HG02588 (cell line): ENCODE measurements around the gene DYNLL2.
A peak's percentile ranks its signal among the peaks of the same experiment; 100 is the strongest.
"Not testable (repeated sequence)": the region's sequence is repeated elsewhere in the genome, so short reads cannot be mapped to it uniquely, and the experiment has no call there.

ENCODE experiments used
- ATAC-seq: cut with Tn5 transposase; IDR thresholded peaks from one replicate; pipeline ENCODE4 v1.9.1; 2021; ENCODE audit warnings: mild to moderate bottlenecking, moderate library complexity; ENCODE audit not compliant: unreplicated experiment

Gene DYNLL2

DNA sequence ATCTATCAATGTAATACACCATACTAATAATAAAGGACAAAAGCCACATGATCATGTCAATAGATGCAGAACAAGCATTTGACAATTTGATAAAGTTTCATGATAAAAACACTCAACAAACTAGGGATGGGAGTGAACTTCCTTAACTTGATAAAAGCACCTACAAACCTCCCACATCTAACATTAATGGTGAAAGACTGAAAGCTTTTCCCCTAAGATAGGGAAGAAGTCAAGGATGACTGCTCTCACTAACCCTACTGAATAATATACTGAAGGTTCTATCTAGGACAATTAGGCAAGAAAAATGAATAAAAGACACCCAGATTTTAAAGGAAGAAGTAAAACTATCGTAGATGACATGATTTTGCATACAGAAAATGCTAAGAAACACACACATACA is 10.4 kb upstream of the DYNLL2 start:
- no peak for ATAC-seq

- ATAC-seq: not testable (repeated sequence)
These were observed 10.0 kb upstream of the DYNLL2 start for GRCh38 chr17:58073266-58073665.

DNA sequence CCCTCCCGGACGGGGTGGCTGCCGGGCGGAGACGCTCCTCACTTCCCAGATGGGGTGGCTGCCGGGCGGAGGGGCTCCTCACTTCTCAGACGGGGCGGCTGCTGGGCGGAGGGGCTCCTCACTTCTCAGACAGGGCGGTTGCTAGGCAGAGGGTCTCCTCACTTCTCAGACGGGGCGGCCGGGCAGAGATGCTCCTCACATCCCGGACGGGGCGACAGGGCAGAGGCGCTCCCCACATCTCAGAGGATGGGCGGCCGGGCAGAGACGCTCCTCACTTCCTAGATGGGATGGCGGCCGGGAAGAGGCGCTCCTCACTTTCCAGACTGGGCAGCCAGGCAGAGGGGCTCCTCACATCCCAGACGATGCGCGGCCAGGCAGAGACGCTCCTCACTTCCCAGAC is 8.8 kb upstream of the DYNLL2 start:
- ATAC-seq: not testable (repeated sequence)

GRCh38 chr17:58079300-58080033 is 3.8 kb upstream of the DYNLL2 start:
- no peak for ATAC-seq

DNA sequence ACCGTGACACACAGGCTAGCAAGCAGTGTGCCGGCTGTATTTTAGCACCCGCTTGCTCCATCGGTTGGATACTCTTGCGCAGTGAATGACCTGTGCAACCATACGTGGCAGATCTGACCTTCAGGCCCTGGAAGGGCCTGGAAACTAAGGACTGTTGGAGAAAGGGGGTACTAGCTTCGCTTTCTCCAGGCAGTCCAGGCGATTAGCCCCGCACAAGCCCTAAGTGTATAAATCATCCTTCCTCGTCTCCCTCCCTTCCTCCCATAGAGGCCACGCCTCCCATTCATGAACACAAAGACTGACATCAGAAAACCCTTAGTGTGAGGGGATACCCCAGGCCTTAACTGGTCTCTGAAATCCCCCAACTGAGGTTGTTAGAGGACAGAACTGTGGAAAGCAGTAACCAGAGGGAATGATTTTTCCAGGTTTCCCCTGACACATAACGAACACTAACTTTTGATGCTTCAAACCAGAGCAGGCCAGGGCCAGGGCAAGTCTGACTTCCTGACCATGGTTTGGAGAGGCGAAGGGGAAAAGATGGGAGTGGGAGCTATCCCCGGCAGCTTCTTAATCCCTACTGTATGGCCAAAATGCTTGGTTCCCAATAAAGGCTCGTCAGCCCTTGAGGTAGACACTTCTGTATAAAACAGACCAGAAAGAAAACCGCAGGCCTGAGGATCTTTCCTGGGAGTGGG is 1.4 kb upstream of the DYNLL2 start:
- no peak for ATAC-seq

DNA sequence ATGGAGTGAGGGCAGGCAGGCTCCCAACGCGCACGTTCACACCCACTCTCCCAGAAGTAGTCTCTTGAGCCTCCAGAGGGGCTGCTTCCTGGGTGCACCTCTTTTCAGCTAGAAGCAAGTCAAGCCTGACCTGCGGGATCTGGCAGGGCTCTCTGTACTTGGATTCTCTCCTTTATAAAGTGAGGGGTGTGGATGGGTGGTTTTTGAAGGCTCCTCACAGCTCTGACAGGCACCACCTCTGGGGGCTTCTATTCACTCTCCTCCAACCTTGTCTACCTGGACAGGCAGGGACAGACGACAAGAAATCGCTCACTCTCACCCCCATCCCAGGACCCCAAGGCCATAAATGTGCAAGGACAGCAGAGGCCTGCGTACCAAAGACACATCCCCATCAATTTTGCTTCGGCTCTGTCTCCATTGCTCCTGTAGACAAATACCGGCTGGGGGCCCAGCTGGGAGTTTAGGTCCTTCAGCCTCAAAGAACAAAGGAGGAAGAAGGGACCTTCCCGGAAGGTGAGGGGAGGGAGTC is 814 bp upstream of the DYNLL2 start:
- ATAC-seq: no peak

DNA sequence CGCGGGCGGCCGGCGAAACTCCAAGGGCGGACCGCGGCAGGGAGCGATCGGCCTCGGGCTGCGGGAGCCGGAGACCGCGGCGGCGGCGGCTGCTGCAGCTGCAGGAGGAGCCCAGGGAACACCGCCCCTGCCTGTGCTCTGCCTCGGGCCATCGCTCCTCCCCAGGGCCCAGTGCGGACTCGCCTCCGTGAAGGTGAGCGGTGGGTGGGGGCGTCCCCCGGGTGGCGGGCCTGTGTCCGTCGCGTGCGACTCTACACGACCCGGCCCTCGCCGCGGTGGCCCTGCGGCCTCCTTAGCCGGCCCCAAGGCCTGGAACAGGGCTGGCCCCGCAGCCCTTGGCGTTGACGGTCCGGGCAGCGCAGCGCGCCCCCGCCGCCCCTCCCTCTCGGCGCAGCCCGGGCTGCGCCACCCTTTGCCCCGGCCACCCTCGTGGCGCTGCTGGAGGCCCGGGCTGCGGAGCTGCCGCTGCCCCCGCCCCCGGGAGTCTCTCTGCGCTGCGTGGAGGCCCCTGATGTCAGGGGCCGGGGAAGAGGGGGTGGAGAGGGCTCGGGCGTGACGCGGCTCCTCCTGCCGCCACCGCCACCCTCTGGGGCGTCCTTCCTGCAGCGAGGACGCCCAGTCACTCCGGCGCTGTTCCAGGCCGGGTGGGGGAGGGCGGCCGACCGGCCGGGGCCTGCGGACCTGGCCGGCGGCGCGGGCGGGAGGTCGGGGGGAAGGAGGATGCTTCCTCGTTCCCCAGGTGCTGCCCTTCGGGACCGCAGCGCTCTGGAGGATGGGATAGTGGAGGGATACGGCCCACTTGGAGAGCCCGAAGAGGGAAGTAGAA is 485 bp downstream of the DYNLL2 start:
- peak; percentile 58 for ATAC-seq

GRCh38 chr17:58084317-58084981 is 1.2 kb downstream of the DYNLL2 start:
- ATAC-seq: no peak

GRCh38 chr17:58085039-58085715 is 2.0 kb downstream of the DYNLL2 start:
- no peak for ATAC-seq

GRCh38 chr17:58086953-58087352 is 3.7 kb downstream of the DYNLL2 start:
- ATAC-seq: no peak

GRCh38 chr17:58088624-58089023 is 5.4 kb downstream of the DYNLL2 start:
- no peak for ATAC-seq

DNA sequence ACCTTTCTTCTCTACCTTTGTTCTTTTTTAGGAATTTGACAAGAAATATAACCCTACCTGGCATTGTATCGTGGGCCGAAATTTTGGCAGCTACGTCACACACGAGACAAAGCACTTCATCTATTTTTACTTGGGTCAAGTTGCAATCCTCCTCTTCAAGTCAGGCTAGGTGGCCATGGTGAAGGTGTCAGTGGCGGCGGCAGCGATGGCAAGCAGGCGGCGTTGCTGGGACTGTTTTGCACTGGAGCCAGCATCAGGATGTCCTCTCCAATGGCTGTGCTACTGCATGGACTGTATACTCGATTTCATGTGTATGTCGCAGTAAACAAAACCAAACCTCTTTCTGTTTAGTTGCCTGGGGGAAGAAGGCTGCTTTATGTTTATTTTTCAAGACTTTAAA is 5.9 kb downstream of the DYNLL2 start:
- no peak for ATAC-seq

DNA sequence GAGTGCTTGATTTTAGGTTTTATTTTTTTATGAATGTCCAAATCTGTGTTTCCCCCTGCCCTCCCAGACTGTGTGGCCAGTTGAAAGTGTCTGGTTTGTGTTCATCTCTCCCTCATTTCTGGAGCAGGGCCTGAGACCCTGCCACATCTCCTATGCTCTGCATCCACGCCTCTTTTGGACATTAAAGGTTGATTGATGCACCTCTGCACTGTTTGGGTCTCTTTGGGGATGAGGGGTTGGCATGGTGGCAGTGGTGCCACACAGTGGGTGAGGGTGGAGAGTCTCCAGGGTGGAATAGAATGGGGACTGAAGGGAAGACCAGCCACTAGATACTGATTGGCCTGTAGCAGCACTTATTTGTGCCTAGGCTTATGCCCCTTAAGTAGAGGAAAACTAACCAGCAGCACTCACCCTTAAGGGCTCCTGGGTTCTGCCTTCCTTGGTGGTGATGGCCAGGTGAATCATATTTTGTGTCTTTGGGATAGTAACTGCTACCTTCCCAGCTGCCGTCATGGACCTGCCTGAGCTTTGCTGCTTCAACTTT is 7.9 kb downstream of the DYNLL2 start:
- ATAC-seq: no peak

- no peak for ATAC-seq
These were observed 9.0 kb downstream of the DYNLL2 start for GRCh38 chr17:58092101-58092796.

DNA sequence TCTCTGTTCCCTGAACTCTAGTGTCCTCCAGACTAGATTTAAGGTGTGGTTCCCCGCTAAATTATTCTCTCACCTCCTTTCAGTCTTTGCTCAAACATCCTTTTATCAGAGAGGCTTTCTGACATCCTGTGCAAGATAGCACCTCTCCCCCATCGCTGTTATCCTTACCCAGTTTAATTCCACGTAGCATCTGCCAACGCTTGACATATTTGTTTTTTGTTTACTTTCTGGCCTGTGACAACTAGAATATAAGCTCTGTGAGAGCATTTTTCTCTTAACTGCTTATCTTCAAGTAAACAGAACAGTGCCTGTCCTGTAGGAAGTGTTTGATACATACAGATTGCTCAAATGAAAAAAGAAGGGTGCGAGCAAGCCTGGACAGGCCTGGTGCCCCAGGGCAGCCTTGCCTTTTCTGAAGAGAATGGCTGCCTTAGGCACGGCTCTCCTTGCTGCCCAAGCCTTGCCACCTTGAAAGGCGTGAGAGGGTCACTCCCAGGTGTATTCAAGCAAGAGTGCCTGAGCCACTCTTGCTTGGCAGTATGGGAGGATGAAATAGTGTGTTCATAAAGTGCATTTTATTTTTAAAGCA is 9.7 kb downstream of the DYNLL2 start:
- no peak for ATAC-seq

DNA sequence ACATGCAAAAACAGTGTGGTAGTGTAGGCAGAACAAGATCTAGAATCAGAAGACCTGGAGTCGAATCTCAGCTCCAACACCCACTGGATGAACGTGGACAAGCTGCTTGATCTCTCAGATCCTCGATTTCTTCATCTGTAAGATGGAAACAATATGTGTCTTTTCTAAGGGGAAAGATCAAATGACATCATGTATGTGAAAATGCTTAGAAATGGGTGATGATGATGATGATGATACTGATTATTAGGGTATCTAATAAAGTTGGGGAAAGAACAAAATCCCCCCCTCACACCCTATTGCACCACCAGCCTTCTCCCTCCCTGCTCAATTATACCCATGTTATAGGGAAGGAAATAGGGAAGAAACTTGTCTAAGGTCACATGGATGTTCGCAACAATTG is 10.9 kb downstream of the DYNLL2 start:
- no peak for ATAC-seq

DNA sequence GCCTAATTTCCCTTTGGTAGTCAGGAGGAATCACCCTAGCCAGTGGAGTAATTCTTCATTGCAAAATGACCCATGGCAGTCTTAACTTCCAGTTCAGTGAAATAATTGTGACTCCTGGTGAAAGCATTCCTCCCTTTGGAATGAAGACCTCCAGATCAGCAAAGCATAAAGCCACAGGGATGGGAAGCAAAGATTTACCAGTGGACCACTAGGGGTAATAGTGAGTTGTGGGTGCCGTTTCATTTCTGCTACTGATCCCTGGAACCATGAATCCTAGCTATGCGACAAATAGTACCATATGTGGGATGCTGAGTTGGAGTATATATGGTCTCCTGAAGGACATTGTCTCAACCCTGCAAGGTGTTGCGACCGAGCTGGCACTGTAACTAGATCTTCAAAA is 13.7 kb downstream of the DYNLL2 start:
- ATAC-seq: no peak

DNA sequence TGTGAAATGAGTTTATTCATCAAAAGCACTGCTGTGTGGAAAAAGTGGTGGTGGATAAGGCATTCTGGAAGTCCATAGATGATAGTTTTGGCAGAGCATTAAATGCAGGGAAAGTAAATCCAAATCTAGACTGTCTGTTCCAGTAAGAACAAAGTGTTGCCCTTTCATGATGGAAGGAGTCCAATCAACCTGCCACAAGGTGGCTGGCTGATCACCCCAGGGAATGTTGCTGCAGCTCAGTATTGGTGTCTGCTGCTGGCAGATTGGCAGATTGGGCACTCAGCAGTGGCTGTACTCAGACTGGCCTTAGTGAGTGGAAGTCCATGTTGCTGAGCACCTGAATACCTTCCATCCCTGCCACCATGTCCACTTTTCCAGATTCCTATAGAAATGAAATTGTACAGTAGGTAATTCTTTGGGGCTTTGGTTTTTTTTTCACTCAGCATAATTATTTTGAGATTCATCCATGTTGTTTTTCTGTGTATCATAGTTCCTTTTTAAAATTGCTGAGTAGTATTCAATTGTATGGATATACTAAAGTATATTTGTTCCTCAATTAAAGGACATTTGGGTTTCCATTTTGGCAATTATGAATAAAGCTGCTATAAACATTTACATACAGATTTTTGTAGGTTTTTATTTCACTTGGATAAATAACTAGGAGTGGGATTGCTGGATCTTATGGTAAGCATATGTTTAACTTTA is 14.3 kb downstream of the DYNLL2 start:
- ATAC-seq: no peak

DNA sequence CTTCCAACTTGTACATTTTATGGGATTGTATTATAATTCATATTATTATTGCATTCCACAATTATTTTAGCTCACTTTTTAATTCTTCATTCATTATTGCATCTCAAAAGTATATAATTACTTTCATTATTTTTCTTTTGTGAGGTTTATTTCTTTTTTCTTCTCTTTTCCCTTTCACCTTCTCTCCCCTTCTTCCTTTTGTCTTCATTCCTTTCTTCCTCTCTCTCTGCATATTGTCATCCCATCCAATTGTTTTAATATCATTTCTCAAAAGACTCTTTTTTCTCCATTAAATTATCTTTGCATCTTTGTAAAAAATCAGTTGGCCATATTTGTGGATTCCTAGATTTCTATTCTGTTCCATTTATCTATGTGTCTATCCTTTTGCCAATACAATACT is 17.3 kb downstream of the DYNLL2 start:
- ATAC-seq: no peak
